Epithelial cell of prostate (primary cell): ENCODE data around the gene LMF1.
"Not testable (repeated sequence)": the region's sequence is repeated elsewhere in the genome, so short reads cannot be mapped to it uniquely, and the experiment has no call there.

Source experiments
- DNase-seq: peaks from one replicate; pipeline ENCODE4 v3.0.0-alpha.2; 2011; ENCODE audit warnings: low read depth, low spot score
- H3K27ac ChIP-seq: fragments of 450-650 bp; 2 replicates; pipeline ENCODE4 v1.5.1; 2017; ENCODE audit warnings: mild to moderate bottlenecking

Gene LMF1

GRCh38 chr16:953818-954217 lies 17.0 kb downstream of the LMF1 start:
- not testable (repeated sequence) for DNase-seq, H3K27ac ChIP-seq

GRCh38 chr16:952321-952720 lies 18.5 kb downstream of the LMF1 start:
- DNase-seq = no peak
- H3K27ac ChIP-seq = no peak overlapping the region

DNA sequence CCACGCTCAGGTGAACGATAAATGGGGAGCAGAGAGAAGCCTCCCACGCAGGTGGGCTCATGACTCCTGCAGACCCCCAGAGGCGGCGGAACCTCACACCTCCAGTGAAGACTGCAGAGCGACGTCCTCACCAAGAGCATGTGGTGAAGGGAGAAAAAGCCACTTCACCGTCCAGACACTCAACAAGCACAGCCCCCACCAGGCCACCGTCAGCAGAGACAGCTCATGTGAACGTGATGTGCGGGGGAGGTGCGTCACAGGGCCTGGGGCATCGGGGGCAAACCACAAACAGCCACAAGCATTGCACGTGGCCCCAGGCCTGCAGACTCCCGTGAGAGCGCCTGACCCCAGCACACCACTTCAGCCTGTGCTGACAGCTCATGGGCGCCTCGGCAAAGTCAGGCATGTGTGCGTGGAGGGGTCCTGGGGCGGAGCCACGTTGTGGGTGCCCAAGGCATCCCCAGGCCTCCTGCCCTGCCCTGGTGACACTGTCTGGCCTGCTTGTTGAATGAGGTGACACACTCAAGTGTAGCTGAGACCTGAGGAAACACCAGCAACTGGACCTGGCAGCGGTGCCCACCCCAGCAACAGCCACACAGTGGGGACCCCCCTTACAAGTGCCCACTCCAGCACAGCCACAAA lies 19.0 kb downstream of the LMF1 start:
- DNase-seq = no peak
- H3K27ac ChIP-seq = no peak overlapping the region

- H3K27ac ChIP-seq, DNase-seq: not testable (repeated sequence)
Measured at GRCh38 chr16:950733-951573, 19.8 kb downstream of the LMF1 start.

DNA sequence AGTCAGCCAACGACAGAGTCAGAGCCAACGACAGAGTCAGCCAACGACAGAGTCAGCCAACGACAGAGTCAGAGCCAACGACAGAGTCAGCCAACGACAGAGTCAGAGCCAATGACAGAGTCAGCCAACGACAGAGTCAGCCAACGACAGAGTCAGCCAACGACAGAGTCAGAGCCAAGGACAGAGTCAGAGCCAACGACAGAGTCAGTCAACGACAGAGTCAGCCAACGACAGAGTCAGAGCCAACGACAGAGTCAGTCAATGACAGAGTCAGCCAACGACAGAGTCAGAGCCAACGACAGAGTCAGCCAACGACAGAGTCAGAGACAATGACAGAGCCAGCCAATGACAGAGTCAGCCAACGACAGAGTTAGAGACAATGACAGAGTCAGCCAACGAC lies 22.0 kb downstream of the LMF1 start:
- not testable (repeated sequence) for H3K27ac ChIP-seq, DNase-seq

DNA sequence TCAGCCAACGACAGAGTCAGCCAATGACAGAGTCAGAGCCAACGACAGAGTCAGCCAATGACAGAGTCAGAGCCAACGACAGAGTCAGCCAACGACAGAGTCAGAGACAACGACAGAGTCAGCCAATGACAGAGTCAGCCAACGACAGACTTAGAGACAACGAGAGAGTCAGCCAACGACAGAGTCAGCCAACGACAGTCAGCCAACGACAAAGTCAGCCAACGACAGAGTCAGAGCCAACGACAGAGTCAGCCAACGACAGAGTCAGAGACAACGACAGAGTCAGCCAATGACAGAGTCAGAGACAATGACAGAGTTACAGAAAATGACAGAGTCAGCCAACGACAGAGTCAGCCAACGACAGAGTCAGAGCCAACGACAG lies 22.9 kb downstream of the LMF1 start:
- not testable (repeated sequence) for H3K27ac ChIP-seq, DNase-seq

DNA sequence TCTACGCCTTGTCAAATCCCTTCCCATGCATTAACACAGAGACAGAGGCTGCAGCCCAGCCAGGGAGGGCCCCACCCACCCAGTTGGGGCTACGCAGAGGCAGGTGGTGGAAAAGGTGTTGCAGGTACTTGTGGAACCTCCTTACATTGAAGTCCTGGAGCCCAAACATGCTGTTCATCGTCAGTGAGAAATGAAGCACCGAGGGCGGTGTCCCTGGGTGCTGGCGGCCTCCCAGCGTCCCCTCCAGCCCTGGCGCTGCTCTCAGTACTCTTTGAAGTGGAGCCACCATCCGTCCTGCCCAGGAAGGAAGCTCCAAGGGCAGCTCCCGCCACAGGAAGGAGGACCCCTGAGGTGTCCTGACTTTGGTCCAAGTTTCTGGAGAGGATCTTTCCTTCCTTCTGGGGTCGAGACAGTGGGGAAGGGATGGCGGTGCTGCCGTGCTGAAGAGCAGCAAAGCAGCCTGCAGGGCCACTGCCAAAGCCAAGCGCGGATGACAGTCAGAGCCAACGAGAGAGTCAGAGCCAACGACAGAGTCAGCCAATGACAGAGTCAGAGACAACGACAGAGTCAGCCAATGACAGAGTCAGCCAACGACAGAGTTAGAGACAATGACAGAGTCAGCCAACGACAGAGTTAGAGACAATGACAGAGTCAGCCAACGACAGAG lies 23.4 kb downstream of the LMF1 start:
- no peak overlapping the region for H3K27ac ChIP-seq
- no peak for DNase-seq

- no peak for DNase-seq
- H3K27ac ChIP-seq = no peak overlapping the region
Measured at GRCh38 chr16:946048-946395, 24.8 kb downstream of the LMF1 start.

GRCh38 chr16:945271-946047 lies 25.3 kb downstream of the LMF1 start:
- no peak overlapping the region for H3K27ac ChIP-seq
- no peak for DNase-seq

DNA sequence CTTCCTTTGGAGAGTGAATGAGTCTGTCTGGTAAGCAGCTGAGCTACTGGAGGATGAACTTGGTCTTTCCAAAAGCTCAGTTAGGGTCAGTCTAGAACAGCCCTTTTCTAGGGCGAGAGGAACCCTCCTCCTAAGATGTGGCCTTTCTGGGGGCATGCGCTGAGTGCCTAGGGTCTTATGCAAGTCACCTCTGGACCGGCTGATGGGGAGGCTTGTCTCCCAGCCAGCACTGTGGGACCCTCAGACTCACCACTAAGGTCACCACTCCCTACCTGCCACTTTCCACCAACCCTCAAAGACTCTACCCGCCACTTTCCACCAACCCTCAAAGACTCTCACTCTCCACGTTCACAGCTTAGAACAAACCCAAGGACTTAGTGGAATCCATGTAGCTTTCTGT lies 26.8 kb downstream of the LMF1 start:
- no peak for DNase-seq
- H3K27ac ChIP-seq = no peak overlapping the region

DNA sequence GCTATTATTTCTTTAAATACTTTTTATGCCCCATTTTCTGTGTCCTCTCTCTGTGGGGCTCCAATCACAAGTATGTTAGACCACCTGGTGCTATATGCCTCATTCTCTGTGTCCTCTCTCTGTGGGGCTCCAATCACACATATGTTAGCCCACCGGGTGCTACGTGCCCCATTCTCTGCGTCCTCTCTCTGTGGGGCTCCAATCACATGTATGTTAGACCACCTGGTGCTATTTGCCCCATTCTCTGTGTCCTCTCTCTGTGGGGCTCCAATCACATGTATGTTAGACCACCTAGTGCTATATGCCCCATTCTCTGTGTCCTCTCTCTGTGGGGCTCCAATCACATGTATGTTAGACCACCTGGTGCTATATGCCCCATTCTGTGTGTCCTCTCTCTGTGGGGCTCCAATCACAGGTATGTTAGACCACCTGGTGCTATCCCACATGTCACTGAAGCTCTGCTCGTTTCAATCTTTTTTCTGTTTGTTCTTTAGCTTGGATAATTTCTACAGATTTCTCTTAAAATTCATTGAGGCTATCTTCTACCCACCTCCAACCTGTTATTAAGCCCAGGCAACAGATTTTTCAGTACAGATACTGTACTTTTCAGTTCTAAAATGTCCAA lies 28.2 kb downstream of the LMF1 start:
- H3K27ac ChIP-seq = no peak overlapping the region
- no peak for DNase-seq

- no peak overlapping the region for H3K27ac ChIP-seq
- DNase-seq = no peak
Measured at GRCh38 chr16:939941-940340, 30.8 kb downstream of the LMF1 start.

GRCh38 chr16:939311-939710 lies 31.5 kb downstream of the LMF1 start:
- no peak for DNase-seq
- H3K27ac ChIP-seq = no peak overlapping the region

DNA sequence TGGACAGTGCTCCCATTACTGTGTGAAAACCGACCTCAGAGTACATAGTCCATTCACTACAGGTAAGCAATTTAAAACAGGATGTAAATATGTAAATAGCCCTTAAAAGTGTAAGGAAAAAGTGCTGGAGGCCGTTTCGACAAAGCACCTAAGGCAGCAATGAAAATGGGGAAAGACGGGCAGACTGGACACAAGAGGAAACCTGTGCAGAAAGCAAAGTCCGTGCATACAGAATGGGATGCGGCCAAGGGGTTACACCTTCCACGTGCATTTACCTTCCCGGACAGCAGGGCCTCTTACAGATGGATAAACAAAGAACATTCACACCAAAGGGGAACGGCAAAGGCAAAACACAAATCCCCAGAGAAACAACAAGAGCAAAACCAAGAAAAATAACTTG lies 32.0 kb downstream of the LMF1 start:
- H3K27ac ChIP-seq = no peak overlapping the region
- DNase-seq = no peak

DNA sequence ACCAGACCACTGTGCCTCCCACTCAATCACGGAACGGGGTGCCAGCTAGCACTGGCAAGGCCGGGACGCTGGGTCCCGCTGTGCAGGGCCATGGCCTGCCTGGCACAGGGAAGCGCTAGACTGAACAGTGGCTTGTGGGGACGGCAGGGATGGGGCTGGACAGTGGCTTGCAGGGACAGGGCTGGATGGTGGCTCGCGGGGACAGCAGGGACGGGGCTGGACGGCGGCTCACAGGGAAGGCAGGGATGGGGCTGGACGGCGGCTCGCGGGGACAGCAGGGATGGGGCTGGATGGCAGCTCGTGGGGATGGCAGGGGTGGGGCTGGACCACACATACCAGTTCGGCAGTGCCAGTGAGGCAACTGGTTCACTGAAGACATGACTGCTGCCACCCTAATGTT lies 32.6 kb downstream of the LMF1 start:
- no peak for DNase-seq
- H3K27ac ChIP-seq = no peak overlapping the region

- no peak for DNase-seq
- no peak overlapping the region for H3K27ac ChIP-seq
Measured at GRCh38 chr16:937723-938122, 33.1 kb downstream of the LMF1 start.

DNA sequence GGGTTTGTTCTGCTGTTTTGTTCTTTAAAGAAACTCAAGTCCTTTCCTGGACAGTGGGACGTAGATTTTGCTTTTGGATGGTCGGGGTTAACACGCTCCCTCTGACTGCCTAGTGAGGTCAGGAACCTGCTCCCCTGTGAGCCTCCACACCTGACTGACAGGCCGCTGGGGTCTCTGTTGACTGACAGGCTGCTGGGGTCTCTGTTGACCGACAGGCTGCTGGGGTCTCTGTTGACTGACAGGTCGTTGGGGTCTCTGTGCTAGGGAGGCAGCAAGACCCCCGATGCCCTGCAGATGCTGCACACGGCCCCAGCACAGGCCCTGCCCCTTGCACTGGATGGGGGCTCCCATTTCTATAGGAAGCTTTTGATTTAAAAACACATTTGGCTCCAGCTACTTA lies 33.5 kb downstream of the LMF1 start:
- no peak overlapping the region for H3K27ac ChIP-seq
- no peak for DNase-seq

- no peak overlapping the region for H3K27ac ChIP-seq
- DNase-seq = no peak
Measured at GRCh38 chr16:935684-936083, 35.1 kb downstream of the LMF1 start.

GRCh38 chr16:934178-934577 lies 36.6 kb downstream of the LMF1 start:
- no peak overlapping the region for H3K27ac ChIP-seq
- DNase-seq = no peak

DNA sequence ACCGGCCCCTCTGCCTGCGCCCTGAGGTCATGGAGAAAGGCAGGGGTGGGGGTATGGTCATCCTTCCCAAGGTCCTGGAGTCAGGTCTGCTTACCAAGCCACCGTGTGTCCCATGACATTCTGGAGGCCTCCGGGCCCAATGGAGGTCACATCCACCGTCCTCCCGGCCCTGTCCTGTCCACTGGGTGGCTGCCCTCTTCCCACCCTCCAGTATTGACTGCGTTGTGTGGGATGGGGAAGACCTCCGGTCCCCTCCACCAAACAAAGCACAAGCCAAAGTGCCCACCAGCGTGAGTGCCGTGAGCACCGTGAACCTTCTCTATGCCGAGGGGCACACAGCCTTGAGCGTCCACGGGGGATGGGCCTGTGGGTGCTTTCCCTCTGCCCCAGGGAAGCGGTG lies 37.2 kb downstream of the LMF1 start:
- no peak for DNase-seq
- H3K27ac ChIP-seq = no peak overlapping the region
